Panc1 (cell line): ENCODE data around the gene TNNI3K.

Source experiments
- POLR2AphosphoS5 ChIP-seq: IDR thresholded peaks from 2 replicates; pipeline ENCODE4 v1.6.1; 2012; ENCODE audit warnings: mild to moderate bottlenecking, low read depth, low read length, moderate library complexity
- SIN3A ChIP-seq: IDR thresholded peaks from 2 replicates; pipeline ENCODE4 v1.6.1; 2012; ENCODE audit warnings: low read depth, mild to moderate bottlenecking, low read length, moderate library complexity, borderline replicate concordance; ENCODE audit not compliant: insufficient read depth
- TCF7L2 ChIP-seq: IDR thresholded peaks from 2 replicates; pipeline ENCODE4 v1.6.1; 2011; ENCODE audit warnings: mild to moderate bottlenecking, low read depth, low read length, inconsistent platforms
- TF ChIP-seq, protein P1 (sequence below): fragments of 450-650 bp; IDR thresholded peaks from 2 replicates; pipeline ENCODE4 v1.5.1; 2017; ENCODE audit warnings: mild to moderate bottlenecking
- TF ChIP-seq, protein P2 (sequence below), 2 experiments: IDR thresholded peaks; 2 replicates each; pipeline ENCODE4 v1.6.1; 2011 to 2012; ENCODE audit warnings: low read depth in 2 of 2, control low read depth in 1 of 2, low read length in 1 of 2, mild to moderate bottlenecking in 1 of 2, moderate library complexity in 1 of 2; ENCODE audit not compliant: insufficient read depth in 1 of 2

DNA sequence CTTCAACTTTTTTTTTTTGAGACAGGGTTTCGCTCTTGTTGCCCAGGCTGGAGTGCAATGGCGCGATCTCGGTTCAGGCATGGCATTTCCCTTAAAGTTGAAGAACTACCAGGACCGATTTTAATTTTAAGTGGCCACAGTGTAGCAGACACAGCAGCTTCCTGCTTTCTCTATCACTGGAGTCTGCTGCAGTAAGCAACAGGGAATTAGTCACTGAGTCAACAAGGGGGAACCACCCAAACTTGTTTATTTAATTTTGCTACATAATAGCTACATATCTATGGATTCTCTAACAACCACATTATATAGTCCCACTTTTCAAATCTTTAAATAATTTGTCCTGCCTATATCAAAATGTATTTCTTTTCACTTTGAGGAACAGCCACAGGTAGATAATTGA is 12.5 kb upstream of the TNNI3K start:
- TF ChIP-seq, protein P1, sequence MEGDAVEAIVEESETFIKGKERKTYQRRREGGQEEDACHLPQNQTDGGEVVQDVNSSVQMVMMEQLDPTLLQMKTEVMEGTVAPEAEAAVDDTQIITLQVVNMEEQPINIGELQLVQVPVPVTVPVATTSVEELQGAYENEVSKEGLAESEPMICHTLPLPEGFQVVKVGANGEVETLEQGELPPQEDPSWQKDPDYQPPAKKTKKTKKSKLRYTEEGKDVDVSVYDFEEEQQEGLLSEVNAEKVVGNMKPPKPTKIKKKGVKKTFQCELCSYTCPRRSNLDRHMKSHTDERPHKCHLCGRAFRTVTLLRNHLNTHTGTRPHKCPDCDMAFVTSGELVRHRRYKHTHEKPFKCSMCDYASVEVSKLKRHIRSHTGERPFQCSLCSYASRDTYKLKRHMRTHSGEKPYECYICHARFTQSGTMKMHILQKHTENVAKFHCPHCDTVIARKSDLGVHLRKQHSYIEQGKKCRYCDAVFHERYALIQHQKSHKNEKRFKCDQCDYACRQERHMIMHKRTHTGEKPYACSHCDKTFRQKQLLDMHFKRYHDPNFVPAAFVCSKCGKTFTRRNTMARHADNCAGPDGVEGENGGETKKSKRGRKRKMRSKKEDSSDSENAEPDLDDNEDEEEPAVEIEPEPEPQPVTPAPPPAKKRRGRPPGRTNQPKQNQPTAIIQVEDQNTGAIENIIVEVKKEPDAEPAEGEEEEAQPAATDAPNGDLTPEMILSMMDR, result no peak
- TF ChIP-seq POLR2AphosphoS5 (no peak), TCF7L2 (no peak), SIN3A (no peak)
- TF ChIP-seq, protein P2, sequence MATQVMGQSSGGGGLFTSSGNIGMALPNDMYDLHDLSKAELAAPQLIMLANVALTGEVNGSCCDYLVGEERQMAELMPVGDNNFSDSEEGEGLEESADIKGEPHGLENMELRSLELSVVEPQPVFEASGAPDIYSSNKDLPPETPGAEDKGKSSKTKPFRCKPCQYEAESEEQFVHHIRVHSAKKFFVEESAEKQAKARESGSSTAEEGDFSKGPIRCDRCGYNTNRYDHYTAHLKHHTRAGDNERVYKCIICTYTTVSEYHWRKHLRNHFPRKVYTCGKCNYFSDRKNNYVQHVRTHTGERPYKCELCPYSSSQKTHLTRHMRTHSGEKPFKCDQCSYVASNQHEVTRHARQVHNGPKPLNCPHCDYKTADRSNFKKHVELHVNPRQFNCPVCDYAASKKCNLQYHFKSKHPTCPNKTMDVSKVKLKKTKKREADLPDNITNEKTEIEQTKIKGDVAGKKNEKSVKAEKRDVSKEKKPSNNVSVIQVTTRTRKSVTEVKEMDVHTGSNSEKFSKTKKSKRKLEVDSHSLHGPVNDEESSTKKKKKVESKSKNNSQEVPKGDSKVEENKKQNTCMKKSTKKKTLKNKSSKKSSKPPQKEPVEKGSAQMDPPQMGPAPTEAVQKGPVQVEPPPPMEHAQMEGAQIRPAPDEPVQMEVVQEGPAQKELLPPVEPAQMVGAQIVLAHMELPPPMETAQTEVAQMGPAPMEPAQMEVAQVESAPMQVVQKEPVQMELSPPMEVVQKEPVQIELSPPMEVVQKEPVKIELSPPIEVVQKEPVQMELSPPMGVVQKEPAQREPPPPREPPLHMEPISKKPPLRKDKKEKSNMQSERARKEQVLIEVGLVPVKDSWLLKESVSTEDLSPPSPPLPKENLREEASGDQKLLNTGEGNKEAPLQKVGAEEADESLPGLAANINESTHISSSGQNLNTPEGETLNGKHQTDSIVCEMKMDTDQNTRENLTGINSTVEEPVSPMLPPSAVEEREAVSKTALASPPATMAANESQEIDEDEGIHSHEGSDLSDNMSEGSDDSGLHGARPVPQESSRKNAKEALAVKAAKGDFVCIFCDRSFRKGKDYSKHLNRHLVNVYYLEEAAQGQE (IDR thresholded peaks at IDR 0.05; ENCODE audit: insufficient read depth in 1 of 2, low read depth in 2 of 2, low read length in 1 of 2), result no peak
